MCF 10A (cell line): ENCODE data around the gene RANBP9. TPM values are rescaled to one million over a fixed set of nuclear protein-coding genes. Genes with fewer than 3 reads are reported as not detected.
A peak's percentile ranks its signal among the peaks of the same experiment; 100 is the strongest.

Experiments used
- Bru-seq: library from RNA; stranded (reverse); fragments of 400-500 nt; gene quantifications from one replicate; lab custom pipeline; 2021; lab: Mats Ljungman, UMichigan
- BruChase-seq, 2 experiments: library from RNA; stranded (reverse); fragments of 400-500 nt; gene quantifications; one replicate each; lab custom pipeline; 2021; lab: Mats Ljungman, UMichigan
- BruUV-seq: library from RNA; stranded (reverse); fragments of 400-500 nt; replicated peaks from 2 replicates; lab custom pipeline; 2021; lab: Mats Ljungman, UMichigan
- CTCF ChIA-PET: fragments of 300-600 bp; sonication (Branson Sonifier 250); formaldehyde crosslinking; extraction: SDS; loops from one replicate; lab custom pipeline; 2021; ENCODE audit warnings: antibody characterized with exemption, inconsistent platforms; lab: Yijun Ruan, JAX
- POLR2A ChIA-PET: fragments of 300-600, 350-650 bp; sonication (Branson Sonifier 250); formaldehyde crosslinking; extraction: SDS; loops from one replicate; lab custom pipeline; 2020; ENCODE audit warnings: antibody characterized with exemption, inconsistent platforms; lab: Yijun Ruan, JAX
- DNase-seq: peaks from one replicate; pipeline ENCODE4 v3.0.0-alpha.2; 2018; ENCODE audit not compliant: unreplicated experiment
- H3K27ac Mint-ChIP-seq: one replicate; pipeline ENCODE4 v1.8.0; 2022; ENCODE audit warnings: mild to moderate bottlenecking, low read depth, mixed read lengths; ENCODE audit not compliant: unreplicated experiment
- H3K27me3 Mint-ChIP-seq: one replicate; pipeline ENCODE4 v1.8.0; 2022; ENCODE audit warnings: mixed read lengths; ENCODE audit not compliant: insufficient read depth, unreplicated experiment
- H3K36me3 Mint-ChIP-seq: one replicate; pipeline ENCODE4 v1.8.0; 2022; ENCODE audit warnings: mild to moderate bottlenecking, moderate library complexity, mixed read lengths; ENCODE audit not compliant: insufficient read depth, unreplicated experiment
- H3K4me1 Mint-ChIP-seq: one replicate; pipeline ENCODE4 v1.8.0; 2022; ENCODE audit warnings: mixed read lengths; ENCODE audit not compliant: insufficient read depth, unreplicated experiment
- H3K4me3 Mint-ChIP-seq: one replicate; pipeline ENCODE4 v1.8.0; 2022; ENCODE audit warnings: mild to moderate bottlenecking, moderate library complexity, mixed read lengths; ENCODE audit not compliant: unreplicated experiment
- H3K9me3 Mint-ChIP-seq: one replicate; pipeline ENCODE4 v1.8.0; 2022; ENCODE audit warnings: mixed read lengths; ENCODE audit not compliant: unreplicated experiment
- CTCF ChIP-seq: fragments of 200-600 bp; IDR thresholded peaks from one replicate; pipeline ENCODE4 v1.8.0; 2022; ENCODE audit warnings: antibody characterized with exemption, mild to moderate bottlenecking; ENCODE audit not compliant: unreplicated experiment
- intact Hi-C: fragments of 100-400 bp; cut with micrococcal nuclease; formaldehyde crosslinking; loops from 2 replicates; pipeline ENCODE4 v1.14.1; 2022
- long read RNA-seq: library from polyadenylated mRNA; stranded (forward); transcript quantifications from one replicate; pipeline ENCODE4 v2.0.0, GENCODE V29; 2022
- total RNA-seq: library from RNA; stranded (reverse); gene quantifications from 2 replicates; pipeline ENCODE4 v1.2.3, GENCODE V29; 2022

Gene RANBP9
- total RNA-seq (42.0 and 48.0 TPM in 2 replicates), Bru-seq, nascent RNA (percentile 87 among the genes with signal in this experiment), BruChase-seq, experiment 1, labeled RNA remaining after a 6-hour chase (percentile 80 among the genes with signal in this experiment), BruChase-seq, experiment 2, labeled RNA remaining after a 2-hour chase (percentile 85 among the genes with signal in this experiment)
- long read RNA-seq, partial matches to known transcripts = 3 of 10 reads
- long read RNA-seq, other reads (novel, unspliced or antisense) = 3 of 10 reads

- intact Hi-C loops = loop anchor here (2.0 kb wide), 3 partner anchors 21 to 97 kb away; partner anchors contain the start of gene NOL7
- ChIA-PET POLR2A (interaction anchor here (0.6 to 5.6 kb wide), 23 partner anchors 8 to 584 kb away, joined by 3 to 109 read pairs (median 5); partner anchors contain the start of genes MCUR1, NOL7 and SIRT5), CTCF (interaction anchor here (0.6 kb wide), 2 partner anchors 12 to 89 kb away, joined by 3 read pairs; no protein-coding TSS in a partner anchor)
- H3K27me3 Mint-ChIP-seq = no peaks in the 10 kb centered on the region
- peaks cover 24% of the 10 kb centered on the region for H3K4me1 Mint-ChIP-seq
- DNase-seq = peak; percentile 82
- no TSS peak for BruUV-seq
- no peaks in the 10 kb centered on the region for H3K9me3 Mint-ChIP-seq
- H3K27ac Mint-ChIP-seq = peak within 1 kb of the TSS; percentile 93
- no peak for TF ChIP-seq CTCF
- peaks cover 12% of the 10 kb centered on the region for H3K36me3 Mint-ChIP-seq
- peak within 1 kb of the TSS; percentile 99 for H3K4me3 Mint-ChIP-seq
Observed at GRCh38 chr6:13711733-13712598, at the start of gene RANBP9. TSS of gene RANBP9 (minus strand) at chr6:13711835. CDS start at chr6:13711505, 330 bp downstream.

DNA sequence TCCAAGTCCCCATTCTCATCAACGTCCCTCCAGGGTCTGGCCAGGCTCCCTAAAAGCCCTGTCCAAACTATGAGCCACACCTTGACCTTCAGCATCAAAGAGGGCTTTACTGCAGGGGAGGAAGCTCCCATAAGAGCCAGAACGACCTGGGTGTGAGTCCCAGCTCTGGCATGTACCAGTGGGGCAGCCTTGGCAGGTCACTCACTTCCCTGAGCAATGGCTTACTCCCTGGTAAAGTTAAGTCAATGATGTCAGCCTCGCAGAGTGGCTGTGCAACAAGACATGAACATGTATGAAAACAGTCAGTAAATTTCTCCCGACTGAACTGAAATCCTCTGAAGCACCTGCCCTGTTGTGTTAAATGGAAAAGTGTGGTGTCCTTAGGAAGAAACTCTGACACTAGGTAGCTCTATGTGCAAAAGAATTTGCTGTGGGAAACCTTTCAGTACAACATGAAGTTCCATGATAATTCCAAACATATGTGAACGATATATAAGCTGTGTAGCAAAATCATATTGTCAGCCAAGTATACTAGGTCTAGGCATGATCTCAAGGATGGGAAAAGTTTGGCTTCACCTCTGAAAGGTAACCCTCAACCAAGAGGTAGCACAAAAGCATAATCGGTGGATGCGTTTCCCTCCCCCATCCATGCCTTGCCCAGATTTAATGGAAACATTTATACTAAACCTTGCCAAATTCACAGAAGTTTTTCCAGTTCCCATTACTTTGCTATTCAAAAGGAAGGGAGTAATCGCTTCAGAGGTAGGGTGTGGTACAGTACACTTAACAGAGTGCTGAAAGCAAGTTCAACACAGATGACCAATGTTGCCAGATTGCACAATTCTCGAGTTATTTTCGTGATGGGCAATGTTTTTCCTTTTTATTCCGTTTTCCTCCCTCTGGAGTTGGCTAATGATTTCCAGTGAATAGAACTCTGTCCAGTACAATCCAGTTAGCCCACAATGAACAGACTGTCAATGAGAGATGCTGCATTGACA is 49.0 kb upstream of the RANBP9 start:
- no peak for TF ChIP-seq CTCF

DNA sequence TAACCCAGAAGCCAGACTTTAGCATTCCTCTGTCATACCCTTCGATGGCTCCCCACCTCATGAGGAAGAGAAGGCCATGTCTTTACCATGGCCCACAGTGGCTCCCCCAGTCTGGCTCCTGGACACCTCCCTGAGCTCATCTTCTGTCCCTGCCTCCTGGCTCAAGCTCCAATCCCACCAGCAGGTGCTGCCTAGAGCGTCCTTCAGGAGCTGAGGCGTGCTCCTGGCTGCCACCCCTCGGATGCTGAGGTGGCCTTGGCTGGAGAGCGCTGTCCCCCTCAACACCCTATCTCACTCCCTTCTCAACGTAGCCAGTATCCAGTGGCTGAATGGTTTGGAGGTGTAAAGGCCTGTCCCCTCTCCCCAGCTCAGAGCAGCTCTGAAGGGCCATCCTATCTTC is 47.4 kb upstream of the RANBP9 start:
- Mint-ChIP-seq H3K36me3 (peaks cover 5% of the 10 kb centered on the region), H3K27ac (no peak overlapping the region), H3K27me3 (no peaks in the 10 kb centered on the region), H3K4me3 (no peak overlapping the region), H3K9me3 (no peaks in the 10 kb centered on the region), H3K4me1 (peaks cover 33% of the 10 kb centered on the region)
- POLR2A ChIA-PET = interaction anchor here (0.6 to 7.9 kb wide), 2 partner anchors 48 to 154 kb away, joined by 3 to 109 read pairs; partner anchors contain the start of gene RANBP9
- BruUV-seq = no TSS peak
- intact Hi-C loops = no loop called here
- CTCF ChIA-PET = interaction anchor here (0.6 to 1.0 kb wide), 4 partner anchors 18 to 144 kb away, joined by 3 to 4 read pairs (median 4); partner anchors contain the start of gene NOL7
- TF ChIP-seq CTCF = no peak
- DNase-seq = no peak

More for the DNA sequence above, 49.0 kb upstream of the RANBP9 start:
- peak overlapping the region; percentile 2 for H3K4me3 Mint-ChIP-seq
- peak overlapping the region; percentile 86 for H3K27ac Mint-ChIP-seq
- DNase-seq = peak; percentile 82
- H3K27me3 Mint-ChIP-seq = no peaks in the 10 kb centered on the region
- BruUV-seq = no TSS peak
- peaks cover 33% of the 10 kb centered on the region for H3K4me1 Mint-ChIP-seq
- CTCF ChIA-PET = interaction anchor here (0.5 to 1.2 kb wide), 4 partner anchors 34 to 451 kb away, joined by 3 to 6 read pairs (median 3); no protein-coding TSS in a partner anchor
- H3K36me3 Mint-ChIP-seq = peaks cover 5% of the 10 kb centered on the region
- POLR2A ChIA-PET = interaction anchor here (0.7 to 7.9 kb wide), 6 partner anchors 27 to 186 kb away, joined by 4 to 109 read pairs (median 4); partner anchors contain the start of genes MCUR1, RANBP9 and SIRT5
- no peaks in the 10 kb centered on the region for H3K9me3 Mint-ChIP-seq
- intact Hi-C loops = loop anchor here (2.0 kb wide), 1 partner anchor 52 kb away; no protein-coding TSS in a partner anchor
